Muscle layer of duodenum (tissue), 2 donors: ENCODE data around the gene NXF1.
"Not testable (repeated sequence)": the region's sequence is repeated elsewhere in the genome, so short reads cannot be mapped to it uniquely, and the experiment has no call there.

Experiments
- H3K27ac ChIP-seq: one replicate; pipeline ENCODE4 v1.7.0; 2013; ENCODE audit warnings: mild to moderate bottlenecking, low read length
- H3K27me3 ChIP-seq: one replicate; pipeline ENCODE4 v1.7.0; 2013; ENCODE audit warnings: low read depth, mild to moderate bottlenecking, control low read depth, low read length
- H3K36me3 ChIP-seq, 2 donors: one replicate each; pipeline ENCODE4 v1.7.0; 2013; ENCODE audit warnings: low read length in 2 of 2, control low read depth in 1 of 2, mild to moderate bottlenecking in 1 of 2; ENCODE audit not compliant: insufficient read depth in 2 of 2, control insufficient read depth in 1 of 2
- H3K4me1 ChIP-seq, 2 donors: one replicate each; pipeline ENCODE4 v1.7.0; 2013; ENCODE audit warnings: low read length in 2 of 2, mild to moderate bottlenecking in 2 of 2, control low read depth in 1 of 2, moderate library complexity in 1 of 2; ENCODE audit not compliant: insufficient read depth in 2 of 2, control insufficient read depth in 1 of 2
- H3K4me3 ChIP-seq, 2 donors: one replicate each; pipeline ENCODE4 v1.7.0; 2013; ENCODE audit warnings: low read length in 2 of 2, low read depth in 1 of 2, mild to moderate bottlenecking in 1 of 2
- H3K9me3 ChIP-seq, 2 donors: one replicate each; pipeline ENCODE4 v1.7.0; 2013; ENCODE audit warnings: low read length in 2 of 2, control low read depth in 1 of 2, mild to moderate bottlenecking in 1 of 2; ENCODE audit not compliant: control insufficient read depth in 1 of 2
- donor health status: healthy.

The NXF1 gene

DNA sequence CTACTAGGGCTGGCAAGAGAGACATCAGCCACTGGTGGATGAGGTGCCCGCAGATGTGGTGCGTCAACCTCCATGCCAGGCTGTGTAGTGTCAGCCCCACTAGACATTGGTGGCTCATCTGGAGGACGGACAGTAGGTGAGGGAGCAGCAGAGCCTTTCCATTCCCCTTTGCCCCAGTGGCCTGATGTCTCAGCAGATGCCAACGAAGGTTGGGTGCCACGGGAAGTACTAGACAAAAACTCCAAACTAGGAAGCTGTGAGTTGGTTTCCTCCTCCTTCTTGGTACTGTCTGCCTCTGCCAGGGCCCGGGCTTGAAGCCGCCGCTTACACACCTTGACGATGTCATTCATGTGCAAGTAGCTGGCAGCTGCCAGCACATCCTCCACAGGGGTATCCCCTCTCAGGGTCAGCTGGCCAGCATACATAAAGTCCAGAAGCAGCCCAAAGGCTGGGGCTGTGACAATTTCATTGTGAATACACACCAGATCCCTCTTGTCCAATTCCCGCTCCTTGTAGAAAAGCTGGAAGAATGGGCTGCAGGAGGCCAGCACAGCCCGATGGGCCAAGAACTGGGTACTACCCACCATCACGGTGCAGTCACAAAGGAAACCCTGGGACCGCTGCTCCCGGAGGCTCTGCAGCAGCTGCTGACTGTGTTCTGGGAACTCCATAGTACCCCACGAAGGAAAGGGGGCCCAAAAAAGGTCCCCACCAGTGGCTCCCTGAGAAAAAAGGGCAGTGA is 52.1 kb downstream of the NXF1 start:
- peak overlapping the region; percentile 91 for H3K27ac ChIP-seq
- H3K9me3 ChIP-seq = no peaks in the 10 kb centered on the region
- peak overlapping the region; percentile 62 to 90 for H3K4me3 ChIP-seq
- H3K4me1 ChIP-seq = peaks cover 5 to 17% of the 10 kb centered on the region in 2 donors
- H3K36me3 ChIP-seq = peaks cover 0 to 11% of the 10 kb centered on the region in 2 donors
- no peaks in the 10 kb centered on the region for H3K27me3 ChIP-seq

DNA sequence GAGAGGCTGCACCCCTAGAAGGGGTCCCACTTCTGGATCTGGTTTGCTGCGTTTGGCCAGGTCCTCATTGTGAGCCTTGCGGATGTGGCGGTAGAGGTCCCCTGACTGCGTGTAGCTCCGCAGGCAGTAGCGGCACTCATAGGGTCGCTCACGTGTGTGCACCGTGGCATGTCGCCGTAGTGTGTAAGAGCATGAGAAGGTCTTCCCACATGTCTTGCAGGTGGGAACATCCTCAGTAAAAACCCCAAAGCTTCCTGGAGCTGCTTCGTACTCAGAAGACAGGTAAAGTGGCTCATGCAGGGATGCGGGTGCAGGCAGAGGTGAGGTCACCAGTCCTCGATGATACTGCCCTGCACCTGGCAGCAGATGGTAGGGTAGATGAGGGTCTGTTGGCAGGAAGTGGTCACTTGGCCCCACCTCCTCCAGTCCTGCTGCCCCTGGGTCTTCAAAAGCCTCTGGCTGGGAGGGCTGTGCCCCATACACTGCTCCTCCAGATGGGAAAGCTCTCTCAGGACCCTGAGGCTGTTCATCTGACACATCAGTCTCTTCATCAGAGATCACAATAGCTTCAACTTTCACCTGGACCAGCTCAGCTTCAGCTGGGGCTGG is 53.0 kb downstream of the NXF1 start:
- Histone ChIP-seq H3K4me3 (no peak overlapping the region), H3K4me1 (peaks cover 5 to 17% of the 10 kb centered on the region in 2 donors), H3K9me3 (no peaks in the 10 kb centered on the region), H3K27ac (no peak overlapping the region), H3K36me3 (peaks cover 0 to 11% of the 10 kb centered on the region in 2 donors), H3K27me3 (no peaks in the 10 kb centered on the region)

DNA sequence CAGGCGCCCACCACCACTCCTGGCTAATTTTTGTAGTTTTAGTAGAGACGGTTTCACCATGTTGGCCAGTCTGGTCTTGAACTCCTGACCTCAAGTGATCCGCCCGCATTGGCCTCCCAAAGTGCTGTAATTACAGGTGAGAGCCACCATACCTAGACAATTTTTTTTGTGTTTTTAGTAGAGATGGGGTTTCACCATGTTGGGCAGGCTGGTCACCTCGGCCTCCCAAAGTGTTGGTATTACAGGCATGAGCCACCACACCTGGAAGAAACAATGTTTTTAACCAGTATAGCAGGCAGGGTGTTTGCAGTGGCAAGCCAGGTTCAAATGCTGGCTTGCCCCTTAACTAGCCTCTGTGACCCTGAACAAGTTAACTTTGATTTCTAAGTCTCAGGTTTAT is 55.3 kb downstream of the NXF1 start:
- H3K4me3 ChIP-seq, H3K27ac ChIP-seq, H3K27me3 ChIP-seq, H3K9me3 ChIP-seq: not testable (repeated sequence)
- H3K4me1 ChIP-seq = peaks cover 5 to 17% of the 10 kb centered on the region in 2 donors
- peaks cover 0 to 11% of the 10 kb centered on the region in 2 donors for H3K36me3 ChIP-seq

DNA sequence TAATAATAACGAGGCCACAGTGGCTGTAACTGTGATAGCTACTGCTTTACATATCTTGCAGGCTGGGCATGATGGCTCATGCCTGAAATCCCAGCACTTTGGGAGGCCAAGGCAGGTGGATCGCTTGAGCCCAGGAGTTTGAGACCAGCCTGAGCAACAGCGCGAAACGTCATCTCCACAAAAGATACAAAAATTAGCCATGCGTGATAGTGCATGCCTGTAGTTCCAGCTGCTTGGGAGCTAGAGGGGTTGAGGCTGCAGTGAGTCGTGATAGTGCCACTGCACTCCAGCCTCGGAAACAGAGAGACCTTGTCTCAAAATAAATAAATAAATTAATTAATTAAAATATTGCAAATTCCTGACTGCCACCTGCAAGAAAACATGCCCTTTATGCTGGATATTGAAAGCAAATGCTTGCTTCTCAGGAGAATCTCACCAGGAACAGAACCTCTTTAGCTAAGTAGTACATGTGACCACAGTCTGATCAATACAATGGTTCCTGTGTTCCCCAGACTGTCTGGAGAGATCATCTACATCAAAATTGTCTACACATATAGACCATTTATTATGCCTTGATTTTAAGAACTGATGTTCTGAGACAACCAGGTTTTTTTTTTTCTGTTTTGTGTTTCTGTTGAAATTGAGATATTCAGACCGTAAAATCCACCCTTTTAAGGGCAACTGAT is 57.6 kb downstream of the NXF1 start:
- Histone ChIP-seq H3K4me1 (peaks cover 0 to 4% of the 10 kb centered on the region in 2 donors), H3K9me3 (no peaks in the 10 kb centered on the region), H3K27ac (no peak overlapping the region), H3K27me3 (no peaks in the 10 kb centered on the region), H3K36me3 (peaks cover 0 to 8% of the 10 kb centered on the region in 2 donors), H3K4me3 (no peak overlapping the region)
